Measurements from ENCODE around the gene LGALS7.

DNA sequence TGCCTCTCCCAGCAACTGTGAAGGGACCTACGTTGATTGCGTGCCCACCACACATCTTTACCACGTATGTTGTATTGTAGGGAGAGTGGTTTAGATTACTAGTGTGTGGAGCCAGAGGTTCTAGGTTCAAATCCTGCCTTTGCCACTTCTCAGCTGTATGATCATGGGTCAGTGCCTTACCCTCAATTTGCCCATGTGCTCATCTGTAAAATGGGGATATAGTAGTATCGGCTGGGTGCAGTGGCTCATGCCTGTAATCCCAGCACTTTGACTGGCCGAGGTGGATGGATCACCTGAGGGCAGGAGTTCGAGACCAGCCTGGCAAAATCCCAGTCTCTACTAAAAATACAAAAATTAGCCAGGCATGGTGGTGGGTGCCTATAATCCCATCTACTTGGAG, 40.0 kb upstream of the LGALS7 start:
- TF ChIP-seq EZH2 (IDR thresholded peaks at IDR 0.05; ENCODE audit: borderline replicate concordance, low read length), result no peak
- TF ChIP-seq, protein P1, sequence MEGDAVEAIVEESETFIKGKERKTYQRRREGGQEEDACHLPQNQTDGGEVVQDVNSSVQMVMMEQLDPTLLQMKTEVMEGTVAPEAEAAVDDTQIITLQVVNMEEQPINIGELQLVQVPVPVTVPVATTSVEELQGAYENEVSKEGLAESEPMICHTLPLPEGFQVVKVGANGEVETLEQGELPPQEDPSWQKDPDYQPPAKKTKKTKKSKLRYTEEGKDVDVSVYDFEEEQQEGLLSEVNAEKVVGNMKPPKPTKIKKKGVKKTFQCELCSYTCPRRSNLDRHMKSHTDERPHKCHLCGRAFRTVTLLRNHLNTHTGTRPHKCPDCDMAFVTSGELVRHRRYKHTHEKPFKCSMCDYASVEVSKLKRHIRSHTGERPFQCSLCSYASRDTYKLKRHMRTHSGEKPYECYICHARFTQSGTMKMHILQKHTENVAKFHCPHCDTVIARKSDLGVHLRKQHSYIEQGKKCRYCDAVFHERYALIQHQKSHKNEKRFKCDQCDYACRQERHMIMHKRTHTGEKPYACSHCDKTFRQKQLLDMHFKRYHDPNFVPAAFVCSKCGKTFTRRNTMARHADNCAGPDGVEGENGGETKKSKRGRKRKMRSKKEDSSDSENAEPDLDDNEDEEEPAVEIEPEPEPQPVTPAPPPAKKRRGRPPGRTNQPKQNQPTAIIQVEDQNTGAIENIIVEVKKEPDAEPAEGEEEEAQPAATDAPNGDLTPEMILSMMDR (IDR thresholded peaks at IDR 0.05; ENCODE audit: low read length), result no peak

Data from OCI-LY1 (cell line).